Thoracic aorta (tissue), 2 donors: ENCODE data around the gene CARD8. TPM values are rescaled to one million over a fixed set of nuclear protein-coding genes. Genes with fewer than 3 reads are reported as not detected.

Experiments used
- ATAC-seq: fragments of 150-250 bp; one replicate; pipeline ENCODE4 v1.8.0; 2017; ENCODE audit warnings: low read depth; ENCODE audit not compliant: insufficient number of reproducible peaks, low FRiP score
- DNase-seq: peaks from one replicate; pipeline ENCODE4 v3.0.0-alpha.2; 2020; ENCODE audit warnings: low spot score
- H3K27ac ChIP-seq, 2 donors: fragments of 200-600 bp; sonication (generic); 1 replicate in 1 of 2; 2 replicates in 1 of 2; pipeline ENCODE4 v1.5.1; 2016; ENCODE audit warnings: mild to moderate bottlenecking in 2 of 2, moderate library complexity in 2 of 2
- H3K27me3 ChIP-seq: fragments of 200-600 bp; sonication (generic); replicated peaks from 2 replicates; pipeline ENCODE4 v1.6.0; 2016; ENCODE audit warnings: mild to moderate bottlenecking; ENCODE audit not compliant: insufficient read depth
- H3K36me3 ChIP-seq: fragments of 200-600 bp; sonication (generic); one replicate; pipeline ENCODE4 v1.5.1; 2016
- H3K4me1 ChIP-seq, 2 donors: fragments of 200-600 bp; sonication (generic); 1 replicate in 1 of 2; 2 replicates in 1 of 2; pipeline versions ENCODE4 v1.5.1 to v1.6.0; 2016; ENCODE audit warnings: low read depth in 2 of 2, mild to moderate bottlenecking in 1 of 2; ENCODE audit not compliant: control insufficient read depth in 1 of 2
- H3K4me3 ChIP-seq: fragments of 200-600 bp; sonication (generic); 2 replicates; pipeline ENCODE4 v1.5.1; 2016; ENCODE audit warnings: mild to moderate bottlenecking
- H3K9me3 ChIP-seq: fragments of 200-600 bp; sonication (generic); 2 replicates; pipeline ENCODE4 v1.5.1; 2016
- total RNA-seq, 2 donors: library from RNA; depleted of rRNA; stranded (reverse); fragments of >200 nt; gene quantifications; one replicate each; pipeline versions ENCODE4 v1.1.0 to v1.2.3, GENCODE V29; 2016
- TF ChIP-seq, protein P1 (sequence below): fragments of 200-600 bp; sonication (generic); IDR thresholded peaks from one replicate; pipeline ENCODE4 v1.5.1; 2019; ENCODE audit warnings: antibody characterized with exemption

Gene CARD8
- total RNA-seq, 2 donors from 2014 or later = 40.8 to 50.9 TPM

- TF ChIP-seq, protein P1, sequence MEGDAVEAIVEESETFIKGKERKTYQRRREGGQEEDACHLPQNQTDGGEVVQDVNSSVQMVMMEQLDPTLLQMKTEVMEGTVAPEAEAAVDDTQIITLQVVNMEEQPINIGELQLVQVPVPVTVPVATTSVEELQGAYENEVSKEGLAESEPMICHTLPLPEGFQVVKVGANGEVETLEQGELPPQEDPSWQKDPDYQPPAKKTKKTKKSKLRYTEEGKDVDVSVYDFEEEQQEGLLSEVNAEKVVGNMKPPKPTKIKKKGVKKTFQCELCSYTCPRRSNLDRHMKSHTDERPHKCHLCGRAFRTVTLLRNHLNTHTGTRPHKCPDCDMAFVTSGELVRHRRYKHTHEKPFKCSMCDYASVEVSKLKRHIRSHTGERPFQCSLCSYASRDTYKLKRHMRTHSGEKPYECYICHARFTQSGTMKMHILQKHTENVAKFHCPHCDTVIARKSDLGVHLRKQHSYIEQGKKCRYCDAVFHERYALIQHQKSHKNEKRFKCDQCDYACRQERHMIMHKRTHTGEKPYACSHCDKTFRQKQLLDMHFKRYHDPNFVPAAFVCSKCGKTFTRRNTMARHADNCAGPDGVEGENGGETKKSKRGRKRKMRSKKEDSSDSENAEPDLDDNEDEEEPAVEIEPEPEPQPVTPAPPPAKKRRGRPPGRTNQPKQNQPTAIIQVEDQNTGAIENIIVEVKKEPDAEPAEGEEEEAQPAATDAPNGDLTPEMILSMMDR = no peak
- ATAC-seq (no peak), DNase-seq (no peak)
- no peaks in the 10 kb centered on the region for H3K36me3 ChIP-seq
- no peak overlapping the region for H3K27ac ChIP-seq
- H3K4me3 ChIP-seq = no peak overlapping the region
- no peaks in the 10 kb centered on the region for H3K9me3 ChIP-seq
- peaks cover 8 to 18% of the 10 kb centered on the region in 2 donors for H3K4me1 ChIP-seq
- no peaks in the 10 kb centered on the region for H3K27me3 ChIP-seq
These were observed 2.6 kb upstream of the CARD8 start for GRCh38 chr19:48258350-48258749.

DNA sequence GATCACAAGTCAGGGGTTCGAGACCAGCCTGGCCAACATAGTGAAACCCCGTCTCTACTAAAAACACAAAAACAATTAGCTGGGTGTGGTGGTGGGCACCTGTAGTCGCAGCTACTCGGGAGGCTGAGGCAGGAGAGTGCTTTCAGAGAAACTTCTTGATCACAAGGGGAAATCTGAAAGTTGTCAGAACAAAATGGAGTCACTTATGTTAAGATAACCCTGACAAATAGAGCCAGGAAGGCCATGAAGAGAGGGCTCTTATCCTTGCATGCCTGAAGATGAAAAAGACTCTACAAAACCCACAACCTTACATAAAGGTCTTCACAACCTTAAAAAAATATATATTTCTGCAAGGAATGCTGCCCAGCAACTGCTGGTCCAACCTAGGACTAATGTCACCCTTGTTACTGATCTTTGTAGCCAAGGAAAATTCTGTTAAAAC, 1.2 kb downstream of the CARD8 start:
- ATAC-seq (no peak), DNase-seq (no peak)
- Histone ChIP-seq H3K36me3 (peaks cover 1% of the 10 kb centered on the region), H3K9me3 (no peaks in the 10 kb centered on the region), H3K4me3 (peak overlapping the region; percentile 81), H3K27ac (peak overlapping the region in 1 of 2 donors; percentile 88), H3K27me3 (no peaks in the 10 kb centered on the region), H3K4me1 (peaks cover 8 to 16% of the 10 kb centered on the region in 2 donors)
- TF ChIP-seq, protein P1 = no peak

DNA sequence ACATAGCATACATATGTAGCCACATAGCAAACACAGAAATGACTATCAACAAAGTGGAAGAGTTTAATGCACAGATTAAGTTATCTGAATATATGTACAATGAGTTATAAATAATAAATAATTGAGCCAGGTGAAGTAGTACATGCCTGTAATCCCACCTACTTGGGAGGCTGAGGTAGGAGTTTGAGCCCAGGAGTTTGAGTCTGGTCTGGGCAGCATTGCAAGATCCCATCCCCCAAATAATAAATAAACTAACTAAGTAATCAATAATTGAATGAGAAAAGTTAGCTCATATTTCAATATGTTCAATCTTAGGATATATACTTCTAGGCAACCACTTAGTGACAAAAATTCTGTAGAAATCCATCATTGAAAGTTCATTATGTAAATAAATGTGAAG, 1.7 kb downstream of the CARD8 start:
- H3K36me3 ChIP-seq = peaks cover 3% of the 10 kb centered on the region
- H3K9me3 ChIP-seq = no peaks in the 10 kb centered on the region
- ATAC-seq (no peak), DNase-seq (no peak)
- peaks cover 8 to 13% of the 10 kb centered on the region in 2 donors for H3K4me1 ChIP-seq
- no peak overlapping the region for H3K4me3 ChIP-seq
- H3K27me3 ChIP-seq = no peaks in the 10 kb centered on the region
- no peak overlapping the region for H3K27ac ChIP-seq
- TF ChIP-seq, protein P1 = no peak

DNA sequence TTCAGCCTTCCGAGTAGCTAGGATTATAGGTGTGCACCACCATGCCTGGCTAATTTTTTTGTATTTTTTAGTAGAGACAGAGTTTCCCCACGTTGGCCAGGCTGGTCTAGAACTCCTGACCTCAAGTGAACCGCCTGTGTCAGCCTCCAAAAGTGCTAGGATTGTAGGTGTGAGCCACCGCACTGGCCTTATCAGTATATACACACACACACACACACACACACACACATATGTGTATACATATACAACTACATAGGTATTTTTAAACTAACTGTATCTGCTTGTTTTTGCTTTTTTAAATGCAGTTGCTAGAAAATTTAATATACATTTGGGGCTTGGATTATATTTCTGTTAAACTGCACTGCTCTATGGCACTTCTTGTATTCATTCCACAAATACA, 3.1 kb downstream of the CARD8 start:
- Histone ChIP-seq H3K27me3 (no peaks in the 10 kb centered on the region), H3K4me3 (no peak overlapping the region), H3K36me3 (peaks cover 10% of the 10 kb centered on the region), H3K27ac (no peak overlapping the region), H3K9me3 (no peaks in the 10 kb centered on the region), H3K4me1 (peaks cover 8 to 13% of the 10 kb centered on the region in 2 donors)
- no peak for ATAC-seq
- no peak for DNase-seq
- TF ChIP-seq, protein P1 = no peak

DNA sequence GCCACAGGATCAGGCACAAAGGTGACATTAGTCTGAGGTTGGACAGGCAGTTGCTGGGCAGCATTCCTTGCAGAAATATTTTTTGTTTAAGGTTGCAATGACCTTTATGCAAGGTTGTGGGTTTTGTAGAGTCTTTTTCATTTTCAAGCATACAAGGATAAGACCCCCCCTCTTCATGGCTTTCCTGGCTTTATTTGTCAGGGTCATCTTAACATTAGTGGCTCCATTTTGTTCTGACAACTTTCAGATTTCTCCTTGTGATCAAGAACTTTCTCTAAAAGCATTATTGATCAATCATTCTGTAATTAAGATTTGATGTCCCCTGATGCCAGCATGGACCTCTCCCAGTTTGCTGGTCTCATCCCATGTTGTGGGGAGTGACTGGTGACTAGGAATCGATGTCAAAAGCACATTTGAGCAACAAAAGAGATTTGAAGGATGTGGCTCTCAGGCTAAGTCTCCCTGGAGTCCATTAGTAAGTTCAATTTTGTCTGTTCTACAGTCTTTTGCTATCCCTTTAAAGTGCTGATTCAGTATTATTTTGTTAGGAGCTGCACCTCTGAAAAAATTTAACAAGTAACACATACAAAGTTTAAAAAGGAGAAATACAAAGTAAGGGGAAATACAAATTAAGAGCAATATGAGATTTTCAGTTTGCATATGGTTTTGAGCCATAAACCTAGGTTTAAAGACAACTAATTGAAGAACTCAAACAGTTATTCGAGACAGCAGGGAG, 5.3 kb downstream of the CARD8 start:
- Histone ChIP-seq H3K4me3 (no peak overlapping the region), H3K27ac (no peak overlapping the region)
- TF ChIP-seq, protein P1 = no peak

More for the DNA sequence above, 5.3 kb downstream of the CARD8 start:
- peaks cover 10% of the 10 kb centered on the region for H3K36me3 ChIP-seq
- peaks cover 8 to 13% of the 10 kb centered on the region in 2 donors for H3K4me1 ChIP-seq
- H3K27me3 ChIP-seq = no peaks in the 10 kb centered on the region
- ATAC-seq = no peak
- no peak for DNase-seq
- no peaks in the 10 kb centered on the region for H3K9me3 ChIP-seq
